Mesendoderm (in vitro differentiated cells): ENCODE results near the gene TMEM125.
A peak's percentile ranks its signal among the peaks of the same experiment; 100 is the strongest.

ENCODE experiments used
- DNase-seq: peaks from one replicate; pipeline ENCODE4 v3.0.0; 2013
- H2AK5ac ChIP-seq: 2 replicates; pipeline ENCODE4 v1.6.1; 2013; ENCODE audit warnings: low read length, inconsistent platforms
- H2BK120ac ChIP-seq: 2 replicates; pipeline ENCODE4 v1.6.1; 2013; ENCODE audit warnings: low read depth, mild to moderate bottlenecking, low read length, moderate library complexity, mixed read lengths
- H2BK15ac ChIP-seq: replicated peaks from 2 replicates; pipeline ENCODE4 v1.6.1; 2013; ENCODE audit warnings: low read depth, mild to moderate bottlenecking, moderate library complexity
- H2BK5ac ChIP-seq: 2 replicates; pipeline ENCODE4 v1.6.1; 2013; ENCODE audit warnings: low read length, inconsistent platforms
- H3K18ac ChIP-seq: 2 replicates; pipeline ENCODE4 v1.6.1; 2013; ENCODE audit warnings: mild to moderate bottlenecking, low read length, mixed read lengths
- H3K23ac ChIP-seq: one replicate; pipeline ENCODE4 v1.6.1; 2013; ENCODE audit warnings: low read length
- H3K27ac ChIP-seq: 2 replicates; pipeline ENCODE4 v1.5.1; 2013; ENCODE audit warnings: low read depth, mild to moderate bottlenecking, inconsistent platforms, low read length, moderate library complexity
- H3K27me3 ChIP-seq: 2 replicates; pipeline ENCODE4 v1.6.1; 2013; ENCODE audit warnings: low read length, control low read depth, mild to moderate bottlenecking, inconsistent platforms; ENCODE audit not compliant: insufficient read depth, poor library complexity
- H3K36me3 ChIP-seq: 2 replicates; pipeline ENCODE4 v1.6.1; 2013; ENCODE audit warnings: low read length, inconsistent platforms; ENCODE audit not compliant: control insufficient read depth, insufficient read depth
- H3K4ac ChIP-seq: one replicate; pipeline ENCODE4 v1.6.1; 2013; ENCODE audit warnings: low read depth, mild to moderate bottlenecking, low read length, moderate library complexity
- H3K4me1 ChIP-seq: 2 replicates; pipeline ENCODE4 v1.6.1; 2013; ENCODE audit warnings: low read depth, low read length, inconsistent platforms; ENCODE audit not compliant: control insufficient read depth
- H3K4me2 ChIP-seq: 2 replicates; pipeline ENCODE4 v1.6.1; 2013; ENCODE audit warnings: low read length
- H3K4me3 ChIP-seq: 2 replicates; pipeline ENCODE4 v1.5.1; 2013; ENCODE audit warnings: mild to moderate bottlenecking, low read length
- H3K56ac ChIP-seq: one replicate; pipeline ENCODE4 v1.6.1; 2013; ENCODE audit warnings: low read length
- H3K79me1 ChIP-seq: 2 replicates; pipeline ENCODE4 v1.6.1; 2013; ENCODE audit warnings: low read length, inconsistent platforms
- H3K79me2 ChIP-seq: 2 replicates; pipeline ENCODE4 v1.6.1; 2013; ENCODE audit warnings: mild to moderate bottlenecking, low read length; ENCODE audit not compliant: control insufficient read depth, insufficient read depth
- H3K9ac ChIP-seq: 2 replicates; pipeline ENCODE4 v1.6.1; 2013; ENCODE audit warnings: low read length, inconsistent platforms
- H4K5ac ChIP-seq: one replicate; pipeline ENCODE4 v1.6.1; 2013; ENCODE audit warnings: low read length
- H4K8ac ChIP-seq: one replicate; pipeline ENCODE4 v1.6.1; 2013; ENCODE audit warnings: low read depth, mild to moderate bottlenecking, control low read depth, low read length, moderate library complexity
- WGBS: extraction: QIAGEN DNeasy Blood & Tissue Kit; methylation state at CpG from one replicate; pipeline ENCODE4 v1.1.7; 2013; ENCODE audit warnings: low lambda C conversion rate, missing lambda C conversion rate; ENCODE audit not compliant: insufficient coverage; ENCODE audit errors: extremely low coverage; 5-methylcytosine and 5-hydroxymethylcytosine counted together

Gene TMEM125

GRCh38 chr1:43293896-43294760 is 24.3 kb downstream of the TMEM125 start:
- Histone ChIP-seq H3K79me2 (no peaks in the 10 kb centered on the region), H2BK120ac (no peak overlapping the region), H4K5ac (no peak overlapping the region), H3K56ac (no peak overlapping the region), H3K18ac (no peak overlapping the region), H3K23ac (no peak overlapping the region), H3K4me3 (no peak overlapping the region), H2BK15ac (no peak overlapping the region), H3K36me3 (no peaks in the 10 kb centered on the region), H4K8ac (no peak overlapping the region), H3K4me1 (no peaks in the 10 kb centered on the region), H3K4ac (no peak overlapping the region), H3K27ac (no peak overlapping the region), H3K27me3 (no peaks in the 10 kb centered on the region), H2AK5ac (no peak overlapping the region), H3K9ac (no peak overlapping the region), H2BK5ac (no peak overlapping the region), H3K4me2 (no peak overlapping the region), H3K79me1 (no peaks in the 10 kb centered on the region)
- DNase-seq: peak; percentile 78
- no CpG with 5 or more reads among the region's 7 CpGs for WGBS

GRCh38 chr1:43294761-43295160 is 25.0 kb downstream of the TMEM125 start:
- H3K27me3 ChIP-seq: no peaks in the 10 kb centered on the region
- no peak overlapping the region for H4K8ac ChIP-seq
- H3K4me3 ChIP-seq: no peak overlapping the region
- no peak overlapping the region for H4K5ac ChIP-seq
- H2BK120ac ChIP-seq: no peak overlapping the region
- H3K18ac ChIP-seq: no peak overlapping the region
- H2BK5ac ChIP-seq: no peak overlapping the region
- H3K36me3 ChIP-seq: no peaks in the 10 kb centered on the region
- no peak overlapping the region for H2BK15ac ChIP-seq
- no peak overlapping the region for H3K27ac ChIP-seq
- H2AK5ac ChIP-seq: no peak overlapping the region
- H3K79me2 ChIP-seq: no peaks in the 10 kb centered on the region
- H3K79me1 ChIP-seq: no peaks in the 10 kb centered on the region
- no peak overlapping the region for H3K23ac ChIP-seq
- H3K56ac ChIP-seq: no peak overlapping the region
- H3K9ac ChIP-seq: no peak overlapping the region
- H3K4ac ChIP-seq: no peak overlapping the region
- H3K4me2 ChIP-seq: no peak overlapping the region
- no peak for DNase-seq
- H3K4me1 ChIP-seq: no peaks in the 10 kb centered on the region
- no CpG with 5 or more reads among the region's 8 CpGs for WGBS

- H4K5ac ChIP-seq: no peak overlapping the region
- H3K18ac ChIP-seq: no peak overlapping the region
- no peak overlapping the region for H3K9ac ChIP-seq
- H2BK5ac ChIP-seq: no peak overlapping the region
- no peak overlapping the region for H2BK15ac ChIP-seq
- no CpG with 5 or more reads among the region's 1 CpG for WGBS
- DNase-seq: no peak
- H3K4me3 ChIP-seq: no peak overlapping the region
- no peaks in the 10 kb centered on the region for H3K79me2 ChIP-seq
- no peak overlapping the region for H2AK5ac ChIP-seq
- no peaks in the 10 kb centered on the region for H3K79me1 ChIP-seq
- H3K56ac ChIP-seq: no peak overlapping the region
- H3K23ac ChIP-seq: no peak overlapping the region
- no peaks in the 10 kb centered on the region for H3K36me3 ChIP-seq
- no peak overlapping the region for H3K4ac ChIP-seq
- no peak overlapping the region for H3K27ac ChIP-seq
- no peaks in the 10 kb centered on the region for H3K4me1 ChIP-seq
- no peak overlapping the region for H3K4me2 ChIP-seq
- no peak overlapping the region for H2BK120ac ChIP-seq
- H3K27me3 ChIP-seq: no peaks in the 10 kb centered on the region
- H4K8ac ChIP-seq: no peak overlapping the region
These were observed 26.4 kb downstream of the TMEM125 start for GRCh38 chr1:43296207-43296606.

- no peak overlapping the region for H2BK120ac ChIP-seq
- H3K27ac ChIP-seq: no peak overlapping the region
- H2AK5ac ChIP-seq: no peak overlapping the region
- H3K23ac ChIP-seq: no peak overlapping the region
- no peak overlapping the region for H3K18ac ChIP-seq
- H4K8ac ChIP-seq: no peak overlapping the region
- no peak overlapping the region for H2BK5ac ChIP-seq
- H4K5ac ChIP-seq: no peak overlapping the region
- no peaks in the 10 kb centered on the region for H3K27me3 ChIP-seq
- no peak overlapping the region for H3K4me3 ChIP-seq
- no peaks in the 10 kb centered on the region for H3K36me3 ChIP-seq
- no CpG with 5 or more reads among the region's 1 CpG for WGBS
- no peak for DNase-seq
- H2BK15ac ChIP-seq: no peak overlapping the region
- H3K4me1 ChIP-seq: no peaks in the 10 kb centered on the region
- no peak overlapping the region for H3K9ac ChIP-seq
- no peak overlapping the region for H3K4ac ChIP-seq
- no peaks in the 10 kb centered on the region for H3K79me1 ChIP-seq
- no peak overlapping the region for H3K4me2 ChIP-seq
- H3K79me2 ChIP-seq: no peaks in the 10 kb centered on the region
- no peak overlapping the region for H3K56ac ChIP-seq
These were observed 28.3 kb downstream of the TMEM125 start for GRCh38 chr1:43298055-43298454.

- Histone ChIP-seq H4K8ac (no peak overlapping the region), H3K4ac (no peak overlapping the region), H3K36me3 (no peaks in the 10 kb centered on the region), H2AK5ac (no peak overlapping the region), H3K4me2 (no peak overlapping the region), H3K27me3 (no peaks in the 10 kb centered on the region), H3K4me3 (no peak overlapping the region), H3K79me1 (no peaks in the 10 kb centered on the region), H2BK120ac (no peak overlapping the region), H2BK5ac (no peak overlapping the region), H3K56ac (no peak overlapping the region), H3K9ac (no peak overlapping the region), H3K18ac (no peak overlapping the region), H3K4me1 (no peaks in the 10 kb centered on the region), H2BK15ac (no peak overlapping the region), H3K27ac (no peak overlapping the region), H3K79me2 (no peaks in the 10 kb centered on the region), H3K23ac (no peak overlapping the region), H4K5ac (no peak overlapping the region)
- DNase-seq: no peak
These were observed 29.3 kb downstream of the TMEM125 start for GRCh38 chr1:43299101-43299500.
